ENCODE measurements around the gene TIAM2. TPM values are rescaled to one million over a fixed set of nuclear protein-coding genes. Genes with fewer than 3 reads are reported as not detected.

The TIAM2 gene
- total and polyA plus RNA-seq, 9 donors, result 9.1 to 15.6 (median 10.3) TPM

- no peak overlapping the region for H3K27ac ChIP-seq
- no peak for DNase-seq
- no peaks in the 10 kb centered on the region for H3K4me1 ChIP-seq (ENCODE audit: insufficient read depth)
- no peaks in the 10 kb centered on the region for H3K27me3 ChIP-seq
- H3K36me3 ChIP-seq, result no peaks in the 10 kb centered on the region
- no peak for TF ChIP-seq CTCF (IDR thresholded peaks at IDR 0.05)
- TF ChIP-seq POLR2A (IDR thresholded peaks at IDR 0.05), result no peak
- no peak for TF ChIP-seq EP300 (IDR thresholded peaks at IDR 0.05)
- 88 to 92% (median 90%) methylated on average over 5 of the region's 5 CpGs for WGBS, 3 donors
- intact Hi-C loops (cut with DNase I), result loop anchor here in 1 of 4 donors (10.0 kb wide), 1 partner anchor 85 kb away; no protein-coding TSS in a partner anchor
- H3K9me3 ChIP-seq, result no peaks in the 10 kb centered on the region
- H3K4me3 ChIP-seq, result no peak overlapping the region
Measured at GRCh38 chr6:155259897-155260296, 264.8 kb downstream of the TIAM2 start.

DNA sequence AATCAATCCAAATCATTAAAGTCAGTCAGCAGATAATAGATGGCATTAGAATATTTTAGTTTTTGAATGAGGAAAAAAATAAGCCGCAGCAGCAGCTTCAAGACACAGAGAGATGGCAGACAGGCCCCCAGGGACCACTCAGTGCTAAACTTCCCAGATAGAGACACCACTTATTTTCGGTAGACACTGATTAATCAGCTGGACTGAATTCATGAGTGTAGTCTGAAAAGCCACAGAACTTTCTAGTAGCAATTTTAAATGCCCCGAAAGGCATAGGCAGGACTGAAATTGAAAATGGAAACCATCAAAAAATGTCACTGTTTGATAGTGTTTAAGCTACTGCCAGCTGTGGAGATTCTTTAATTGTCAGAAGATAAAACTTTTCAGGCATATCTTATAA lies 265.6 kb downstream of the TIAM2 start:
- Histone ChIP-seq H3K27me3 (no peaks in the 10 kb centered on the region), H3K4me1 (ENCODE audit: insufficient read depth) (no peaks in the 10 kb centered on the region), H3K27ac (no peak overlapping the region), H3K36me3 (no peaks in the 10 kb centered on the region), H3K4me3 (no peak overlapping the region), H3K9me3 (no peaks in the 10 kb centered on the region)
- no peak for DNase-seq
- intact Hi-C loops (cut with DNase I), result no loop called here
- no peak for TF ChIP-seq EP300 (IDR thresholded peaks at IDR 0.05)
- no peak for TF ChIP-seq POLR2A (IDR thresholded peaks at IDR 0.05)
- no peak for TF ChIP-seq CTCF (IDR thresholded peaks at IDR 0.05)
- WGBS, 3 donors, result 48 to 52% (median 48%) methylated on average over 3 of the region's 3 CpGs

GRCh38 chr6:155261111-155261900 lies 266.2 kb downstream of the TIAM2 start:
- no peaks in the 10 kb centered on the region for H3K36me3 ChIP-seq
- DNase-seq, result no peak
- H3K9me3 ChIP-seq, result no peaks in the 10 kb centered on the region
- intact Hi-C loops (cut with DNase I), result no loop called here
- H3K4me3 ChIP-seq, result no peak overlapping the region
- no peak overlapping the region for H3K27ac ChIP-seq
- H3K4me1 ChIP-seq (ENCODE audit: insufficient read depth), result no peaks in the 10 kb centered on the region
- WGBS, 3 donors, result 90 to 94% (median 94%) methylated on average over 11 of the region's 11 CpGs
- TF ChIP-seq POLR2A (IDR thresholded peaks at IDR 0.05) (no peak), CTCF (IDR thresholded peaks at IDR 0.05) (no peak)
- no peaks in the 10 kb centered on the region for H3K27me3 ChIP-seq

DNA sequence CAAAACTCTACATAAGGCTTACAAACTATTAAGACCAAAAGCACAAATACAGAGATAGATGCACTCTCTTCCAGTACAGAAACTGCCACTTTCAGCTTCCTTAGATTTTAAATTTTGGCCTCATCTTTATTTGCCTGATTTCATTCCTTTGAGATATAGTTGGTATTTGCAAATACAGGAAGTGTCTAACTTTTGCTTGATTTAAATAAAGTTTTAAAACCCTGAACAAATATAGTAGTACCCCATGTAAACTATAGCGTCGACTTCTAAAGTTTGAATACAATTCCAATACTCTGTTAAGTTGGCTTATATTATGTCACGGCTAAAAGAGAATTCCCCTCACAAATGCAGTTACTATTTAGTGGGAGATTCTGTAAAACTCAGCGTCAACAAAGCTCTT lies 267.5 kb downstream of the TIAM2 start:
- H3K4me3 ChIP-seq, result no peak overlapping the region
- WGBS, 3 donors, result 77 to 91% (median 79%) methylated on average over 4 of the region's 4 CpGs
- no peaks in the 10 kb centered on the region for H3K27me3 ChIP-seq
- no peak overlapping the region for H3K27ac ChIP-seq
- no peaks in the 10 kb centered on the region for H3K9me3 ChIP-seq
- intact Hi-C loops (cut with DNase I), result no loop called here
- DNase-seq, result no peak
- TF ChIP-seq CTCF (IDR thresholded peaks at IDR 0.05) (no peak), EP300 (IDR thresholded peaks at IDR 0.05) (no peak), POLR2A (IDR thresholded peaks at IDR 0.05) (no peak)
- no peaks in the 10 kb centered on the region for H3K36me3 ChIP-seq
- H3K4me1 ChIP-seq (ENCODE audit: insufficient read depth), result no peaks in the 10 kb centered on the region

Measured in ovary (tissue), 9 donors.